Measurements from ENCODE around the gene ANKRD13A.

The ANKRD13A gene

DNA sequence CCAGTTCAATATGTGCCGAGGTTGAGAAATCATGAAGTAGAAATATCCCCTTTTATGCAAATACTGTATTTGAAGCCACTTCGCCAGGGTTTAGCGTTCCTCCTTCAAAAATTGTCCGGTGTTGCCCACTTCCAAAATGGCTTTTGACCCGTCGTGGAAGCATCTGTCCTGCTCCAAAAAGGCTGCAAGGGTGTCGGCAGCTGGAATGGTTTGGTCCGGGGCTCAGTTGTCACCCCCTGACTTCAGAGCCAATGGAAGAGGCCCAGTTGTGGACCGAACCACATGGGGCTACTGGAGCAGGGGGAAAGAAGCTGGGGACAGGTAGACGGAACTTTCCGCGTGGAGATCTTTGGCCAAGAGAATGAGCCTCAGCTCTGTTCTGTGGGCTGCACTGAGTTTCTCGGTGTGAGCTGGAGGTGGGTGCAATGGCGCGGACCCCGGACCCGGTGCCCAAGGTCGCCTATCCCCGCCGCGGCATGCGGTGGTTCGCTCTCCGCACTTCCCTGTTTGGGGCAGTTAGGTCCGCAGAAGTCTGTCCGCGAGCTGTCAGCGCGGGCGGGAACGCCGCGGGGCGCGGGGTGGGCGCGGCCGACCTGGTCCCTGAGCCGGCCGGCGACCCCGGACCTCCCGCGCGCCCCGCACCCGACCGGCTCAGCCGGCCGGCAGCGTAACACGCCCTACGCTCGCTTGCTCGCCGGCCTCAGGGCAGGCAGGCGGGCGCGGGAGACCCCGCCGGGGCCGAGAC lies at the start of gene ANKRD13A:
TSS of gene ANKRD13A (plus strand) at position 527 of the 745 bp plus-strand sequence. CDS start 259 bp downstream, outside the sequence.
- DNase-seq: peak; percentile 95

DNA sequence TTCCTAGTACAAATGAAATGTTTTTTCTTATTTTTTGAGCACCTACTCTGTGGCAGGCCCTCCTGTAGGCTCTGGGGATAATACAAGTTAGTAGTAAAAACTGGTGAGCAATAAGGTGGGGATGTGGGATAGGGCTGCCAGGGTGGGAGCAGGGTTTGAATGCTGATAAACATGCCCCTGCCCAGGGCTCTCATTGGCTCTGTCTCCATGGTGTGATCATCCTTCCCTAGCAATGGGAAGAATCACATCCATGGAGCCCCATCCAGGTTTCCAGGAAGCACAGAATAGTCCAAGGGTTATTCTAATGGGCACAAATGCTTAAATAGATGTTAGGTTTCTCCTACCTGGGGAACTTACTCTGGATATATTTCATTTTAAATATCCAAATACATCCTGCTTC lies 48.6 kb upstream of the ANKRD13A start:
- no peak for DNase-seq

DNA sequence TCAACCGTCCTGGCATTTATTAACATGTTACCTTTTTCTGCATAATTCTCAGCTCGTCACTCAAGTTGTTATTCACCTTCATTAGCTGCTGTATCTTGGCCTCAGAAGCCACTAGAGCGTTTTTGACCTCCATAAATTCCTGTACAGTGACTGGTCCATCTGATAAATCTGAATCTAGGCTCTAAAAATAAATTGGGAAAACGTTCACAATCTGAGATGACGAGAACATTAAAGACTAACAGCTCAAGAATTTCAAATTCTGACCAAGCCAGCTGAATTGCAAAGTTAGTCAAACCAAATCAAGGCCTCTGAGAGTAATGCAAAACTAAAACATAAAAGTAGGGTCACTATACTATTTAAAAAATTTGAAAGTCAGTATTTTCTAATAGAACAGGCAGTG lies 48.1 kb upstream of the ANKRD13A start:
- DNase-seq: no peak

- no peak for DNase-seq
Observed at GRCh38 chr12:109951751-109952150, 47.5 kb upstream of the ANKRD13A start.

GRCh38 chr12:109952160-109952858 lies 46.9 kb upstream of the ANKRD13A start:
- peak; percentile 88 for DNase-seq

GRCh38 chr12:109952873-109953272 lies 46.4 kb upstream of the ANKRD13A start:
- no peak for DNase-seq

- DNase-seq: no peak
Observed at GRCh38 chr12:109953656-109954055, 45.6 kb upstream of the ANKRD13A start.

DNA sequence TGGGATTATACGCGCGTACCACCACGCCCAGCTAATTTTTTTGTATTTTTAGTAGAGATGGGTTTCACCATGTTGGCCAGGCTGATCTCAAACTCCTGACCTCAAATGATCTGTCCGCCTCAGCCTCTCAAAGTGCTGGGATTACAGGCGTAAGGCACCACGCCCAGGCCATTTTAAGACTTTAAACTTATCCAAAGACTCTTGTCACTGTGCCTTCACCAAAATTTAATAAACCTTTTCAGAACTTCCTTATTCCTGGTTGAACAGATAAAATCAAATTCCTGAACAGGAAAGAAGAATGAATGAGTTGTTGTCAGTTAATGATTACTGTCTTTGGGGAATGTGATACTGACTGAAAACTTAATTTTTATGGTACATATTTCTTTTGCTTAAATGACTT lies 40.9 kb upstream of the ANKRD13A start:
- no peak for DNase-seq

- DNase-seq: no peak
Observed at GRCh38 chr12:109959411-109960093, 39.7 kb upstream of the ANKRD13A start.

DNA sequence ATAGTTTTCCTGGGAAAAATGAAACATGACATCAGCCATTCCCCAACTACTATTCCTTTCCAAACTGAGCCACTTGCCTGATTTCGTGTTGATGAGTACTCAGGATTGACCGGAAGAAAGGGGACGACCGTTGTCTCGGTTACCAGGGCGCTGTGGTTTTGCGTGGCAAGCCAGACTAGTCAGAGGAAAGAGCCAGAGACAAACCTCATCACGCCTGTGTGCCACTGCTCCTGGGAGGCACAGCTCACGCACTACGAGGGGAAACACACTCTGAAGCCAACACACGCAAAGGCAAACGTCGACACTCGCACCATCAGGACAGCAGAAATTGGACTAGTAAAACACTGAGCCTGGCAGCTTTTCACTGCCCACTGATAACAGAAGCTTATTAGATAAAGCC lies 38.0 kb upstream of the ANKRD13A start:
- no peak for DNase-seq

GRCh38 chr12:109961612-109962011 lies 37.6 kb upstream of the ANKRD13A start:
- DNase-seq: no peak

DNA sequence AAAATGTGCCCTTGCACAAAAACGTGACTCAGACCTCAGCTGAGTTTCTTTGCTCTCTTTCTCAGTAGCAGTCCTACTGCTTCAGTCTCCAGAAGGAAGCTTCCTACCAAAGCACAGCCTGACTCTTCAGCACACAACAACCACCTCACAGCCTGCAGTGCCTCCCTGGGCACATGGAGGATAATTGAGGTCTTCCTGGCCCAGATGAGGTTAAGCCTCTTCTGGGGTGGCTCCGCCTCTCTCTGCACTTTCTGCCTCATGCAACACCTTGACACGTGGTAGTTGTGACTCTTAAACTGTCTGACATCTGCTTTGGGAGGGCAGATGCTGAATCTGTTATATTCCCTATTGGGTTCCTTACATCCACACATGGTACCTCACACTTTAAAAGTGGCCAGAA lies 36.8 kb upstream of the ANKRD13A start:
- DNase-seq: no peak

DNA sequence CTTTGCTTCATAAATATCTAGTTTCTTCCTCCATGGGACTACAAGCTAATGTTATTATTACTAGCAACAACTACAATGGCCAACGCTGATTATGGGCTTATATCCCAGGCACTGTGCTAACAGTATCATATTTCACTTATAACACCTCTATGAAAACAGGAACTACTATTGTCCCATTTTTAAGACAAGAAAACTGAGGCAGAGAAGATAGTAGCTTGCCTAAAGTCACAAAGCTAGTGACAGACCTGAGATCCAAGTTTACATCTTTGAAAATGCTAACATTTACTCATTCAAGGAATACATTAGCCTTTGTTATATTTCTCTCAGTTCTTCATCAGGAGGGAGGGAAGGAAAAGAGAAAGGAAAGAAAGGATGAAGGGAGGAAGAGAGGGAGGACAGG lies 35.9 kb upstream of the ANKRD13A start:
- DNase-seq: no peak

DNA sequence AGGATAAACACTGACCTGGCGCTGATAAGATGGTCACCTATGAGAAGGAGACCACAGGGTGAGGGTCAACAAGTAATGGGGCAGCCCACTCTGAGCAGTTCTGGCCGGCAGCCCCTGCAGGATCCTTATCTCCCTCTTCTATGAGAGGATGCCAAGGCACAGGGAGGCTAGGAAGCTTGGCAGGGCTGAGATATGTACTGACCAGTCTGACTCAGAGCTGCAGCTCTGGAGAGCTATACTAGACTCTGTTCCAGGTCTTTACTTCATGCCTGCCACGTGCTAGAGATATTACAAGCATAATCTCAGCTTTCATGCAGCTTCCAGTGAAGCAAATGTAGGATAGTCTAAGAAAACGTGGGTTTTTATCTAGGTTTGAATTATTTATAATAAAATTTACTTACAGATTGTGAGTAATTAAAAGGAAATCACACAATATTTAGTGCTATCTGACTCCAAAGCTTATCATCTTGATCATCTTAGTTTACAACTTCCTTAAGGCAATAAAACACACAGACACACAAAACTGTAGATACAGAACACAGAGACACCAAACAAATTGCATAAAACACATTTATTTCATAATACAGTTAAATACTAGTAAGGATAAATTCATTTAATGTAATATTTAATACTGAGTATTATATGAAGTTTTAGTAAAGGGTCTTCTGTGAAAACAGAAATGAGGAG lies 35.3 kb upstream of the ANKRD13A start:
- no peak for DNase-seq

GRCh38 chr12:109966546-109966945 lies 32.7 kb upstream of the ANKRD13A start:
- DNase-seq: no peak

GRCh38 chr12:109967383-109968031 lies 31.7 kb upstream of the ANKRD13A start:
- DNase-seq: no peak

GRCh38 chr12:109968032-109968420 lies 31.2 kb upstream of the ANKRD13A start:
- DNase-seq: no peak

GRCh38 chr12:109968801-109969200 lies 30.4 kb upstream of the ANKRD13A start:
- no peak for DNase-seq

GRCh38 chr12:109972821-109973220 lies 26.4 kb upstream of the ANKRD13A start:
- DNase-seq: no peak

- DNase-seq: no peak
Observed at GRCh38 chr12:109981311-109981710, 17.9 kb upstream of the ANKRD13A start.

GRCh38 chr12:109982210-109982609 lies 17.0 kb upstream of the ANKRD13A start:
- no peak for DNase-seq

DNA sequence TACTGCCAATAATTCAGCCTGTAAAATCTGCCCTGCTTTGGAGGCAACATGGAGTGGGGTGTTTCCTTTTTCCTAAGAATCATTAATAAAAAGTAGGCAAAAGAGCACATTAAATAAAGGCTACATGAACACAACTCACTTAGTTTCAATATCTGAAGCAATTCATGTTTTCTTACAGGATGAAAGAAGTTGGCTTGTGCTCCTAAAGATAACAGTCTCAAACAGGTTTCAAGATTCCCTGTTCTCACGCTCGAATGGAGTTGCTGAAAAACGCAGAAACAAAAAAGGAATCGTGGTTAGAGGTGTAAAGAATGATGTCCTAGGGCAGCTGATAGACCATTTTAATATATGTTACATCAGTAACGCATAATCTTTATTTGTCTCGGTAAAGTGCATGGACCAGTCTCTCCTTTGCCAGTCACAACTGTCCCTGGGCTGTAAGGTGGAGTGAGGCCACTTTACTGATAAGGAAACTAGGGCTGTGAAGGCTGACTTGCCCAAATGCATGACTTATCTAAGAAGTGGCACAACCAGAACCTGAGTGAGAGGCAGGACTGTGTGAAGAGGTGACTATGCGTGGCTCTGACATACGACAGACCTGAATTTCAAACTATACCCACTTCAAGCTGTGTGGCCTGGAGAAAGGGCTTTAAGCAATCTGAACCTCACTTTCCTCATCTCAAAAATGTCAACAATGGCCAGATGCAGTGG lies 15.6 kb upstream of the ANKRD13A start:
- DNase-seq: no peak
